ENCODE results near the gene SCLY.

SCLY gene

DNA sequence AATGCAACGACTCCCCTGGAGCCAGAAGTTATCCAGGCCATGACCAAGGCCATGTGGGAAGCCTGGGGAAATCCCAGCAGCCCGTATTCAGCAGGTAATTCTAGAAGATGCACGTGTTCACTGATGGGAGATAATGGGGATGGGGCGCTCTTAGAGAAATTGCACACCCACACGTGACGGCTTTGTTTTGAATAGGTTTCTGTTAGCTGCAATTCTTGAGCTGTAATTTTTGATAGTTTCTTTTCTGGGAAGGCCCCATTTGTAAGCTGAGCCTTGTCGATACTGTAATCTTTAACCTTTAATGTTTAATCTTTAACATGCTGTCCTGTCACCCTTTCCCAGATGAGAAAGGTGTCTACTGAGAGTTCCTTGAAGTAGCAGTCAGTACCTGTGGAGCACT, 3.6 kb downstream of the SCLY start:
- no peaks in the 10 kb centered on the region for H3K4me1 ChIP-seq (ENCODE audit: control insufficient read depth, insufficient read depth, low read length)
- ChIA-PET POLR2A (interaction anchor here (0.6 to 0.7 kb wide), 2 partner anchors 25 to 196 kb away, joined by 3 to 6 read pairs; no protein-coding TSS in a partner anchor), CTCF (interaction anchor here (0.6 kb wide), 2 partner anchors 40 to 493 kb away, joined by 3 read pairs; no protein-coding TSS in a partner anchor)
- H3K9me3 ChIP-seq (ENCODE audit: control insufficient read depth, insufficient read depth, low read depth, low read length) = no peaks in the 10 kb centered on the region
- no peak overlapping the region for H3K27ac ChIP-seq (ENCODE audit: extremely low read depth, low read depth, low read length)
- no peak overlapping the region for H3K4me3 ChIP-seq (ENCODE audit: low read depth, low read length)
- peaks cover 17 to 56% of the 10 kb centered on the region in 2 experiments for H3K36me3 ChIP-seq (ENCODE audit: control insufficient read depth in 2 of 2, insufficient read depth in 1 of 2, low read length in 2 of 2)
- TF ChIP-seq ZNF140 (tag by site-specific recombination; IDR thresholded peaks at IDR 0.05) (no peak), ZNF239 (tag by site-specific recombination; IDR thresholded peaks at IDR 0.05) (no peak), GLIS1 (tag by site-specific recombination; IDR thresholded peaks at IDR 0.05) (no peak), ZNF843 (tag by site-specific recombination; IDR thresholded peaks at IDR 0.05) (no peak), ZNF132 (tag by site-specific recombination; IDR thresholded peaks at IDR 0.05; ENCODE audit: borderline replicate concordance) (no peak), ZNF366 (tag by site-specific recombination; conservative IDR thresholded peaks at IDR 0.05) (no peak), ZNF544 (tag by site-specific recombination; IDR thresholded peaks at IDR 0.05) (no peak), ZNF600 (tag by site-specific recombination; IDR thresholded peaks at IDR 0.05) (no peak), GFI1B (tag by site-specific recombination; IDR thresholded peaks at IDR 0.05) (no peak)
- TF ChIP-seq, protein P1, sequence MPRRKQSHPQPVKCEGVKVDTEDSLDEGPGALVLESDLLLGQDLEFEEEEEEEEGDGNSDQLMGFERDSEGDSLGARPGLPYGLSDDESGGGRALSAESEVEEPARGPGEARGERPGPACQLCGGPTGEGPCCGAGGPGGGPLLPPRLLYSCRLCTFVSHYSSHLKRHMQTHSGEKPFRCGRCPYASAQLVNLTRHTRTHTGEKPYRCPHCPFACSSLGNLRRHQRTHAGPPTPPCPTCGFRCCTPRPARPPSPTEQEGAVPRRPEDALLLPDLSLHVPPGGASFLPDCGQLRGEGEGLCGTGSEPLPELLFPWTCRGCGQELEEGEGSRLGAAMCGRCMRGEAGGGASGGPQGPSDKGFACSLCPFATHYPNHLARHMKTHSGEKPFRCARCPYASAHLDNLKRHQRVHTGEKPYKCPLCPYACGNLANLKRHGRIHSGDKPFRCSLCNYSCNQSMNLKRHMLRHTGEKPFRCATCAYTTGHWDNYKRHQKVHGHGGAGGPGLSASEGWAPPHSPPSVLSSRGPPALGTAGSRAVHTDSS (tag by site-specific recombination; IDR thresholded peaks at IDR 0.05) = no peak
- TF ChIP-seq, protein P2, sequence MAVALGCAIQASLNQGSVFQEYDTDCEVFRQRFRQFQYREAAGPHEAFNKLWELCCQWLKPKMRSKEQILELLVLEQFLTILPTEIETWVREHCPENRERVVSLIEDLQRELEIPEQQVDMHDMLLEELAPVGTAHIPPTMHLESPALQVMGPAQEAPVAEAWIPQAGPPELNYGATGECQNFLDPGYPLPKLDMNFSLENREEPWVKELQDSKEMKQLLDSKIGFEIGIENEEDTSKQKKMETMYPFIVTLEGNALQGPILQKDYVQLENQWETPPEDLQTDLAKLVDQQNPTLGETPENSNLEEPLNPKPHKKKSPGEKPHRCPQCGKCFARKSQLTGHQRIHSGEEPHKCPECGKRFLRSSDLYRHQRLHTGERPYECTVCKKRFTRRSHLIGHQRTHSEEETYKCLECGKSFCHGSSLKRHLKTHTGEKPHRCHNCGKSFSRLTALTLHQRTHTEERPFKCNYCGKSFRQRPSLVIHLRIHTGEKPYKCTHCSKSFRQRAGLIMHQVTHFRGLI (tag by site-specific recombination; IDR thresholded peaks at IDR 0.05) = no peak

DNA sequence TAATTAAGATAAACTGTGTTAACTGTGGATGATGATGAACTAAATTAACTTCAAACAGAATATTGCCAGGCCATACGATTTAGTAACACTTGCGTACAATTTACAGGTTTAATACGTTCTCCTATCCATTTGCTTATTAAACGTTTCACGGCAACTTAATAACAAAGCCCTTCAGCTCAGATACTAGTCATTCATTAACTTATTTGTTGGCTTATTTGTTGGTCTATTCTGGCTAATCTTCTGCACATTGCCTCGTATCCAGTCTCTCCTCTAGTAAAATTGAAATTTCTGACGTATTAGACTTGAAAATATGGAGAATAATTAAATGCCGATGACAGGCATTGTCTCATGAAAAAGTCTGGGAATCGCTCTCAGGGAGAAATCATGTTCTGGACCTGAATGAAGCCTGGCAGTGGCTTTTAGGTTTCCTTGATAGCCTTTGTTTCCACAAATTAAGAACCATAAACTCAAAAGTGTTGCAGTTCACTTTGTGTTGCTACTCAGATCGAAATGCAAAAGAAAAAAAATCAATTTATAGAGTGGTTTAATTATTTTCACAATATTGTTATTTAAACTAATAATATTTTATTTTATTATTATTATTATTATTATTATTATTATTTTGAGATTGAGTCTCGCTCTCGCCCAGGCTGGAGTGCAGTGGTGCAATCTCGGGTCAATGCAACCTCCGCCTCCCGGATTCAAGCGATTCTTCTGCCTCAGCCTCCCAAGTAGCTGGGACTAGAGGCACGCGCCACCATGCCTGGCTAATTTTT, 4.5 kb downstream of the SCLY start:
- CTCF ChIA-PET = interaction anchor here (0.6 kb wide), 3 partner anchors 39 to 493 kb away, joined by 3 read pairs; no protein-coding TSS in a partner anchor
- Histone ChIP-seq H3K9me3 (ENCODE audit: control insufficient read depth, insufficient read depth, low read depth, low read length) (no peaks in the 10 kb centered on the region), H3K4me1 (ENCODE audit: control insufficient read depth, insufficient read depth, low read length) (no peaks in the 10 kb centered on the region), H3K36me3 (ENCODE audit: control insufficient read depth in 2 of 2, insufficient read depth in 1 of 2, low read length in 2 of 2) (peaks cover 24 to 65% of the 10 kb centered on the region in 2 experiments), H3K4me3 (ENCODE audit: low read depth, low read length) (no peak overlapping the region), H3K27ac (ENCODE audit: extremely low read depth, low read depth, low read length) (no peak overlapping the region)
- POLR2A ChIA-PET = interaction anchor here (0.6 to 0.7 kb wide), 2 partner anchors 24 to 197 kb away, joined by 3 to 6 read pairs; no protein-coding TSS in a partner anchor
- TF ChIP-seq YY2 (tag by site-specific recombination; IDR thresholded peaks at IDR 0.05) (no peak), ZNF623 (tag by site-specific recombination; IDR thresholded peaks at IDR 0.05) (no peak), ZNF654 (tag by site-specific recombination; IDR thresholded peaks at IDR 0.05; ENCODE audit: low read depth) (no peak), MZF1 (tag by site-specific recombination; IDR thresholded peaks at IDR 0.05; ENCODE audit: borderline replicate concordance) (no peak), ZNF549 (tag by site-specific recombination; IDR thresholded peaks at IDR 0.05) (no peak), ZNF426 (tag by site-specific recombination; IDR thresholded peaks at IDR 0.05) (no peak), ZNF501 (tag by site-specific recombination; IDR thresholded peaks at IDR 0.05) (no peak), ZNF621 (tag by site-specific recombination; IDR thresholded peaks at IDR 0.05) (no peak), ZNF292 (tag by site-specific recombination; IDR thresholded peaks at IDR 0.05; ENCODE audit: borderline replicate concordance, low read depth) (no peak), ZNF555 (tag by site-specific recombination; conservative IDR thresholded peaks at IDR 0.05) (no peak), ZNF558 (tag by site-specific recombination; IDR thresholded peaks at IDR 0.05) (no peak), ZFP41 (tag by site-specific recombination; IDR thresholded peaks at IDR 0.05; ENCODE audit: borderline replicate concordance) (no peak)
- TF ChIP-seq, protein P3, sequence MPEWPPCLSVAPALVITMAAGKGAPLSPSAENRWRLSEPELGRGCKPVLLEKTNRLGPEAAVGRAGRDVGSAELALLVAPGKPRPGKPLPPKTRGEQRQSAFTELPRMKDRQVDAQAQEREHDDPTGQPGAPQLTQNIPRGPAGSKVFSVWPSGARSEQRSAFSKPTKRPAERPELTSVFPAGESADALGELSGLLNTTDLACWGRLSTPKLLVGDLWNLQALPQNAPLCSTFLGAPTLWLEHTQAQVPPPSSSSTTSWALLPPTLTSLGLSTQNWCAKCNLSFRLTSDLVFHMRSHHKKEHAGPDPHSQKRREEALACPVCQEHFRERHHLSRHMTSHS (tag by site-specific recombination; IDR thresholded peaks at IDR 0.05) = no peak
- TF ChIP-seq, protein P2 (tag by site-specific recombination; IDR thresholded peaks at IDR 0.05) = no peak
- TF ChIP-seq, protein P4, sequence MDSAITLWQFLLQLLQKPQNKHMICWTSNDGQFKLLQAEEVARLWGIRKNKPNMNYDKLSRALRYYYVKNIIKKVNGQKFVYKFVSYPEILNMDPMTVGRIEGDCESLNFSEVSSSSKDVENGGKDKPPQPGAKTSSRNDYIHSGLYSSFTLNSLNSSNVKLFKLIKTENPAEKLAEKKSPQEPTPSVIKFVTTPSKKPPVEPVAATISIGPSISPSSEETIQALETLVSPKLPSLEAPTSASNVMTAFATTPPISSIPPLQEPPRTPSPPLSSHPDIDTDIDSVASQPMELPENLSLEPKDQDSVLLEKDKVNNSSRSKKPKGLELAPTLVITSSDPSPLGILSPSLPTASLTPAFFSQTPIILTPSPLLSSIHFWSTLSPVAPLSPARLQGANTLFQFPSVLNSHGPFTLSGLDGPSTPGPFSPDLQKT (IDR thresholded peaks at IDR 0.05; ENCODE audit: borderline replicate concordance, low read depth, low read length) = no peak
- TF ChIP-seq, protein P5, sequence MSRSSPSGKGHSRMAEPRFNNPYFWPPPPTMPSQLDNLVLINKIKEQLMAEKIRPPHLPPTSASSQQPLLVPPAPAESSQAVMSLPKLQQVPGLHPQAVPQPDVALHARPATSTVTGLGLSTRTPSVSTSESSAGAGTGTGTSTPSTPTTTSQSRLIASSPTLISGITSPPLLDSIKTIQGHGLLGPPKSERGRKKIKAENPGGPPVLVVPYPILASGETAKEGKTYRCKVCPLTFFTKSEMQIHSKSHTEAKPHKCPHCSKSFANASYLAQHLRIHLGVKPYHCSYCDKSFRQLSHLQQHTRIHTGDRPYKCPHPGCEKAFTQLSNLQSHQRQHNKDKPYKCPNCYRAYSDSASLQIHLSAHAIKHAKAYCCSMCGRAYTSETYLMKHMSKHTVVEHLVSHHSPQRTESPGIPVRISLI (tag by site-specific recombination; IDR thresholded peaks at IDR 0.05) = no peak
